Glomerular visceral epithelial cell (primary cell): ENCODE results near the gene SUPT20H.

Source experiments
- DNase-seq: peaks from one replicate; pipeline ENCODE4 v3.0.0-alpha.2; 2016; ENCODE audit errors: extremely low spot score

The SUPT20H gene

DNA sequence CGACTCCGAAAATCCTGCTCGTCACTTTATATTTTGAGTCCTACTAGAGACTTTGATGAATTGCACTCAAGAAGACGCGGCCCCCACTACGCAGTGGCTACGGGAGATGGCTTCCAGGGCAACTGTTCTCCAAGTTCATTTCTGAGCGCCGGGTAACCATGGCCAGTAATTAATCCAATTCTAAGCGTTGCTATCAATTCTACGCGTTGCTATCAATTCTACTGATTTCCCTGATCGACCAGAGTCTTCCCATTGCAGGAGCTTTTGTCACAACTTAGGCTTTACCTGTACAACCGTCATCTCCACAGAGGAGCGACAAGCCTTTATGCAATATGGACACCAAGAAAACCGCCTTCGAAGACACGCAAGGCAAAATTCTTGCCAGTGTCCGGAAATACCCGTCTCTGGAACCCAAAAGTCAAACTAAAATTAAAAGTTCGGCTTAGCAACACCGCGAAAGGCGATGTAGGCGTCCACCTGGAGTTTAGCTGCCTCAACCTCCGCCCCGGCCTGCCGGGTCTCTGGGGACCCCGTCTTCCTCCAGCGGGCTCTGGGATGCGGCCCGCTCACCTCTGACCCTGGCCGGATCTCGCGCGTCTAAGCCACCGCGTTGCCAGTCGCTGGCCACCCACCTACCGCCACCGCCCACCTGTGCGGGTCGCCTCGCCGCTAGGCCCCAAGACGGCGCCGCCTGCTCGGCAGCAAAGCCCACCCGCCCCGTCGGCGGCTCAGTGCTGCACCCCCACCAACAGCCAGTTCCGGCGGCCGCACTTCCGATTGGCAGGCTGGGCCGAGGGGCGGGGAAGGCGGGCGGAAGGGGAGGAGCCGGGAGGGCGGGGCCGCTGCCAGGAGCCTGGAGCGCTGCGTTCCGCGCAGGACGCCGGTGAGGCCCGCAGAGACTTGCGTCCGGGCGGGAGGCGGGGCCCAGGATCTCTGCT lies at the start of gene SUPT20H:
TSS of gene SUPT20H (minus strand) at position 779 of the 938 bp plus-strand sequence. CDS start 8,198 bp downstream, outside the sequence.
- peak; percentile 93 for DNase-seq

DNA sequence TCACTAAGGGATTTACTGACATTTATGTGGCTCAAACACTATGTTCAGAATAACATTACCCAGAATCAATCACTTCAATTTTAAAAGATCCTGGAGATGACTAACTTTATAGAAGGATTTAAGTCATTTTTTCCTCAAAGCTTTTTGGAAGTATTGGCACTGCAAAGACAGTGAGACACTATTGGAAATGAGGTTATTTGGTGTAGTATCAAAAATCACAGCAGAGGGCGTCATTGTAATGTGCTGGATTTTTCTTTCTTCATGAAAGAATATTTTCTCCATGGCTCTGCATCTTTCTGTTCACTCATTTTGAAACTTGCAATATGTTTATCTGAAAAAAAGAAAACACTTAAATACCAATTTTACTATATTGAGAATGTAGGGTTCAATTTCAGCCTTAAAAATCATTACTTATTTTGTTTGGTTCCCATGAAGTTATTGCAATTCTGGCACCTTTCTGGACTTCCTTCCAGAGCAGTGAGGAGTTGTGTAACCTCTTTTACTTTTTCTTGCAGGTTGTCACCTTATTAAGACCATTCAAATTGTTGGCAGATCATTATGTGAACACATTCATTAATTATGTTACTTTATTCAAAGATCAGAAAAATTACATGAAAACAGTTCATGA lies 49.7 kb upstream of the SUPT20H start:
- peak; percentile 47 for DNase-seq

DNA sequence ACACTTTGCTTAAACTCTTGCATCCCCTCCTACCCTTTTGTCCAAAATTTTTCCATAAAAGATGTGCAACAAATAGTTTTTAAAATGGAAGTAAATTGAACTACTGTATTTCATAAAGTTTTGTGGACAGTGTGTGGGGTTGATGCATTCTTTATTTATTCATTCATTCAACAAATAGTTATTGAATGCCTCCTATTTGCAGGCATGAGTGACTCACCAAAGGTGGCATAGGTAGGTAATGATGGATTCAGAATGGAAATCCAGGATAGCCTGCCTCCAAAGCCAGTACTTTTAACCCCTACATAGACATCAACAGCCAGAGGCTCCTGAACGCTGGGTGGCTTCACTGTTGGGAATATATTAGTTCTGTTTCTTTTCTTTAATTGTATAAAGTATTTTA lies 48.4 kb upstream of the SUPT20H start:
- DNase-seq: no peak

DNA sequence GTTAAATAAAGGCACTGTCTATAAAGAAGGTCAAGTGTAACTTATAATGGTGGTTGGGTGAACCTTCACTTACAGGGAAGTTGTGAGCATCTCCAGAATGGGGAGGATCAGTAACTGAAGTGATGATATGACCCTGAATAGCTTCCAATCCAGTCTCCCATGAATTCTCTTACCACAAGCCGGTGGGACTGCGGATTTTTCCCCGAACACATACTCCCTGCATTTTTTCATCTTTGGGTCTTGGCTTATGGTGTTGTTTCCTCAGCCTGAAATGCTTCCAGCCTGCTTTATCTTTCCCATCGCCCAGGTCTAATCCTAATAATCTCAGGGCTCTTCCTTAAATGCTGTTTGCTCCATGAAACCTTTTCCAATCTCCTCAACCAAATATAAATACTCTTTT lies 48.0 kb upstream of the SUPT20H start:
- DNase-seq: no peak

DNA sequence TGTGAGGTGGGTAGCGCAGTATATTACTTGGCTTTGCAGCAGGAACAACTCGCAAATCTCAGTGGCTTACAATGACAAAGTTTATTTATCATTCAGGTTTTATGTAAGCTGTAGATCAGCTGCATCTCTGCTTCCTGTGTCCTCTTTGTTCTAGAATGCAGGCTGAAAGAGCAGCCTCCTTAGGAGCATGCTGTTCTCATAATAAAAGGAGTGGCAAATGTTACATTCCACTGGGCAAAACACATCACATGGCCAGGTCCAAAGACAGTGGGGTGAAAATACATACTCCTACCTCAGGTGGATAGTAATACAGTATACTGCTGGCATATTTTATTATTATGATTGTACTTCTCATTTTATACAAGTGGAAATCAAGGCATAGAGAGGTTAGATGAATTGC lies 47.2 kb upstream of the SUPT20H start:
- no peak for DNase-seq

DNA sequence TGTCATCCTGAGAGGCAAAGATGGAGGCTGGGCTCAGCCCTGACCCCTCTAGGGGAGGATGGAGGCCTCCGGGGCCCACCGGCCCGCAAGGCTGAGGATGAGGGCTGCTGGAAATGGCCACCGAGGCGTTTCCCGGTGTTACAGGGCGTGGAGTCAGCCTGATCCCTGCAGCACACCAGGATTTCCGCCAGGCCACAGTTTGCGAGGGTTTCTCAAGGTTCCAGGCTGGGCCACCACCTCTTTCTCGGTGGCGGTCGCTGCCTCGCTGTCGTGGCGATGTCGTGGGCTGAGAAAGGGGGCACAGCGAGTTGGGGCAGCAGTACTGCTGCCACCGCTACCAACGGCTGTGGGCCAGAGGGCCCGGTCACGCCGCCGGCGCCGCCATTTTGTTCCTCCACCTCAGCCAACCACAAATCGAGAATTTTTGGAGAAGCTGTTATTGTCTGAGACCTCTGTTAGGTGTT lies 45.8 kb upstream of the SUPT20H start, which contains the start of gene CSNK1A1L:
TSS of gene CSNK1A1L (minus strand) at position 414 of the 464 bp plus-strand sequence. CDS start at position 6, 408 bp downstream.
- no peak for DNase-seq

DNA sequence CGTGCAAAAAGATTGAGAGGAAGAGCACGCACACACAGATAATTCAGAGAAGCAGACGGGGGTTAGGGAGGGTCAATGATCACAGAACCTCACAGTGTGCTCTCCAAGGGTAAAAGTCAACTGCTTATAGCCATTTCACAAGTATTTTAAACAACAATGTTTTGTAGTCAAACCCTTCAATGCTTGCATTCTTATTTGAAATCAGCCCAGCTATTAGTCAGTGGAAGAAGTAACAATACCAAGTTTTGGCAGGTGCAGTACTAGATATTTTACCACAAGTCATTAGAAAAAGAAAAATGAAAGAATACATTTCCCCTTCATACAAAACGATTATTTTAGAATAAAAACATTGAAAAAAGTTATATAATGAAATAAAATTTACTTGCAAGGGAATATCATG lies 43.4 kb upstream of the SUPT20H start:
- DNase-seq: no peak

DNA sequence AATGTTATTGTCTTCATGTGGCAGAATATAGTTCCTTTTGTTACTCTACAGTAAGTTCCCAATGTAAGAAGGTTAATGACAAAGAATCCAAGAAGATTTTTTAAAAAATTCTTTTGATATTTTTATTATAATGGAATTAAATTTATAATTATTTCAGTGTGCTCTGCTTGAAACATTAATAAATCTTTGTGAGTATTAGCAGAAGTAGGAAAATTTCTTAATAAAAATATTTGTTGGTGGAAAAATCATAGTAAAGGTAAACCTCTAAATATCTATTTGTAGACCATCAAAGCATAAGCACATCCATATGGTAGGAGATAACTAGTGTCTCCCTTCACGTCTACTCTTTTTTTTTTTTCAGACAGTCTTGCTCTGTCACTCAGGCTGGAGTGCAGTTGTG lies 41.7 kb upstream of the SUPT20H start:
- no peak for DNase-seq

DNA sequence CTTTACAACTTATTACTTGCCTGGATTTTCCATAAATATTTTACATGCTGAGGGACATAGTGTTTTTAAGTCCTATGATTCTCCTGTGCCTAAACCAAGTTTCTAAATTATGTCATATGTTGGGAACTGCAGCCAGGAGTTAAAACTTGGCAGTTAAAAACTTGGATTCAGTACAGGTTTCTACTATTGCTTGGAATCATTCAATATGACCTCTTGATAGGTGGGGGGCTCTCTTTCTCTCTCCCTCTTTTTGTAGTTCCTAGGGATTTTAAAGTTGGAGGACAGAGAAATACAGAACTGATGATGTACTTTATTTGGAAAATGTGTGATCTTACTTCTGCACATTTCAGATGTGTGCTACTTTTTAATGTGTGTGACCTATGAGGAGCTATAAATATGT lies 41.2 kb upstream of the SUPT20H start:
- DNase-seq: no peak

DNA sequence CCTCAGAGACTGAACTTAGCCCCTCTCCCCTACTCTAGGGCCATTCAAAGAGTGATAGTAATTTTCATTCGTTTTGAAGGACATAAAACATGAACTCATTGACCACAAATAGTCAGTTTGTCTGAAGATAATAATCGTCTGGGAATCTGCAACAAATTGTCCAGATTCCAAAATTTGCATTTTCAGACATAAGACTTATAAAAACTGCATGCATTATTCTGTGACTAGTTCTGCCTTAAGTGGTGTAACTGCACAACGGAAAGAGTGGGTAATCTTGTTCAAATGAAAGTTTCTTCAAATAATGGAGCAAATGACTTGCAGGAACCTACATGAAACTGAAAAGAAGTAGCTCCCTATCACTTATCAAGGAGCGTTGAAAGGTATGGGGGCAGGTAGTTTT lies 37.6 kb upstream of the SUPT20H start:
- DNase-seq: no peak

DNA sequence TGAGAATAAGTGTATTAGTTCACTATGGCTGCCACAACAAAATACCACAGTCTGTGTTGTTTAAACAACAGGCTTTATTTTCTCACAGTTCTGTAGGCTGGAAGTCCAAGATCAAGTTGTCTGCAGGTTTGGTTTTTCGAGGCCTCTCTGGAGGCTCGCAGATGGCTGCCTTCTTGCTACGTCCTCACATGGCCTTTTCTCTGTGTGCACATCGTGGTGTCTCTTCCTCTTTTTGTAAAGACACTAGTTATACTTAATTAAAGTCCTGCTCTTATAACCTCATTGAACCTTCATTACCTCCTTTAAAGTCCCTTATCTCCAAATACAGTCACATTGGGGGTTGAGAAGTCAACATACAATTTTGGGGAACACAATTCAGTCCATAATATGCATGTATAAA lies 35.4 kb upstream of the SUPT20H start:
- DNase-seq: no peak

DNA sequence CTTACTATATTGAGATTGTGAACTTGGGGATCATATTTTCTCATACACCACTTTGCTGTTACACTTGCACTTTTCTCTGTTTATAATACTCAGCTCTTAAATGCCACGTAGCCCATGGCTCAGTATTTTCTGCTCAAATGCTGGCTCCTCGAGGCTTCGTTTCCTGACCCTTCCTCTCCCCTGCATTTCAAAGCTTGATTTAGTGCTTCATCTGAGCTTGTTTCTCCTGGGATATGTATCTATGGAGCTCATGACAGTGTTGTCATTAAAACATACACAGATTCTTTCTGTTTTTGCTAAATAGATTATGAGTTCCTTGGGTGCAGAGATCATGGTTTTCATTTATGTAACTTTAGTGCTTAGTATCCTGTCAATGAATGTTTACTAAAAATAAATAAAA lies 34.6 kb upstream of the SUPT20H start:
- no peak for DNase-seq

DNA sequence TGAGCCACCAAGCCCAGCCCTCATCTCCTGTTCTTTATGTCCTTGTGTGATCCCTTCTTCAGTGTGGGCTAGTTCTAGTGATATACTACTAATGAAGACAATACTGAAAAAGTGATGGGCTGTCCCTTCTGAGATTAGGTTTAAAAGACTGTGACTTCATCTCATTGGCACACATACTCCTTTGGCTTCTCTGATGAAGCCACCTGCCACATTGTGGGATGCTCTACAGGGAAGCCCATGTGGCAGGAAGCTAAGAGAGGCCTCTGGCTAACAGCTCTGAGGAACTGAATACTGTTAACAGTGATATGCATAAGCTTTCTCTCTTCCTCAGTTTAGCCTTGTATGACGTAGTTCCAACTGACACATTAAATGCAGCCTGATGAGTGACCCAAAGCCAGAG lies 32.3 kb upstream of the SUPT20H start:
- no peak for DNase-seq

DNA sequence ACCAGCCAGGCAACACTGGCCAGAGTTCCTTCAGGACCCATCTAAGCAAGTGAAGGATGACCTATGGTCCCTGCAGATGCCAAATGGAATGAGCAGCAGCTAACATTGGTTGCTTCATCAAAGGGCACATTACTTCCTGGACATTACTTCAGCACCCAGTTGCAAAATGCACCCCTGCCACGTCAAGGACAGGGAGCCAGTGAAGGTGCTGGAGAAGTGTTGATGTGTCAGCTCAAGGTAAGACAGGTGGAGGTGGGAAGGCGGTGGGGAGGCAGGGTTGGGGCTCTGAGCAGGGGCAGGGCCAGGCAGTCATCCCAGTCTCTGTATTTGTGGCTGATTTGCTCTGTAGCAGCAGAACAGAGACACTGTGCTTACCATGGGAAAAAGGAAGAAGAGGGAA lies 31.4 kb upstream of the SUPT20H start:
- DNase-seq: no peak

DNA sequence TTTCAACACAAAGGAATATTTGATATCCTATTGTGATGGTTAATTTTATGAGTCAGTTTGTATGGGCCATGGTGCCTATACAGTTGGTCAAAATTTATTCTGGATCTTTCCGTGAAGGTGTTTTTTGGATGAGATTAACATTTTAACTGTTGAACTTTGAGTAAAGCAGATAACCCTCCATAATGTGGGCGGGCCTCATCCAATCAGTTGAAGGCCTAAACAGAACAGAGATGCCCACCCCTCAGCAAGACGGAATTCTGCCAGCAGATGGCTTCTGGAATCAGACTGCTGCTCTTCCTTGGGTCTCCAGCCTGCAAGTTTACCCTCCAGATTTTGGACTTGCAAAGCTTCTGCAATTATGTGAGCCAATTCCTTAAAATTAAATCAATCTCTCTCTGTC lies 30.0 kb upstream of the SUPT20H start:
- no peak for DNase-seq

DNA sequence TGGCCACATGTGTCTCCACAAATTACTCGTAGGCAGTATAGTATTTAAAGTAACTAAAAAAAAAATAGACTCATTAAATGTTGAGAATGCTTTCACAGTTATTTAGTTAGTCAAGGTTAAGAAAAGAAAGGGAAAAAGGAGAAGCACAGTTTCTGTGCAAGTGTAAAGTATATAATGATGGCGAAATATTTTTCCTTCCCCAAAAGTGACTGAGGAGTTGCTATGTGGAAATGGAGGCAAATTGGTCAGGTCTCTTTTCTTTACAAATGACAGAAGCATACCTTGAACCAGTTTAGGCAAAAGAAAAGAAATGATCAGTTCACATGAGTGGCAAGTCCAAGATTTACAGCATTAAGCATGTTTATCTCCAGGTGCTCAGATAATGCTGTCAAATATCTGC lies 28.0 kb upstream of the SUPT20H start:
- no peak for DNase-seq

DNA sequence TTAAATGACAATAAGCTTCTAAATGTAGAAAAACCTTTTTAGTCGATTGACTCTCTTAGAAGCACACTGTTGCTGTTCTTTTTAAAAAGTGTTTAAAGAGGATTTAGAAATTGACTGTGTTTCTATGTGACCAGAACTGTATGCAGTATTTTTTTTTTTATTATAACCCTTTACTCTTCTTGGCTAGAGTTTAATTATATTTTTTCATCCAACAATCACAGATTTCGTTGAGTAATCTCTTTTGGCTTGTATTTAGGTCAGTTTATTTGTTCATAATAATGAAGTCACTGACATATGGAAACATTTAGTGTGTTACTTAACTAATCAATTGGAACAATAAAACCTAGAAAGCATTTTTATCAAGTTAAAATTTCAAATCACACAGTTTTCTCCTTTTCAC lies 26.1 kb upstream of the SUPT20H start:
- DNase-seq: no peak

DNA sequence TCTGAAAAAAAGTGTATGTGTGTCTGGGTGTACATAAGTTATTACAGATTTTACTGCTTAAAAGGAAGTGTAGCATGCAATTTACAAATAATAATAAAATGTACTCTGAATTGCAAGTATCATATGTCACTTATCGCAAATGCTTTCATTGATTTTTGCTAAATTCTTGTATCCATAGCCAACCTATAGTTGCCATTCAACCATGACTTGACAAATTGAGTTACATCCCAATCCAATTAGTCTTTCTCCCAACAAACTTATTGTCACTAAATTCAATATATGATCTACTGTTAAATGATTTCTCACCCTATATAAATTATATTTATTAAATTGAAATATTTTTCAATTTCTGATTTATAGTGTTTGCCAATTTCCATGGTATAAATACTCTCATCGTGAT lies 17.3 kb upstream of the SUPT20H start:
- DNase-seq: no peak

DNA sequence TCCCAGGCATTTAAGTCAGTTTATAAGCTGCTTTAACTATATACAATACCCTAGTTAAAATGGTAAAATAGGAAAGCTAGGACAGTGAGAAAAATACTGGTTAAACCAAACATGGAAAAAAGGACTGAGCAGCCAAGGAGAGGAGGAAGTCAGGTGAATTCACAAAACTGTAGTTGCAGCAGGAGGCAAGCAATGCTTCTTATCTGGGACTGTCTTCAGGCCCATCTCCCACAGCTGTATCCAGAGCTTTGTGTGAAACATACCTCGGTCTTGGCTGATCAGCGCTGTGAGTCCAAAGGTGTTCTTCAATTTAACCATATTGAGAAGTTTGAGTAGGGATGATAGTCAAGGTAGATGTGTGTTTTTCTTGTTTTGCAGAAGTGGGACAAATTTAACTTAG lies 15.7 kb upstream of the SUPT20H start:
- no peak for DNase-seq

DNA sequence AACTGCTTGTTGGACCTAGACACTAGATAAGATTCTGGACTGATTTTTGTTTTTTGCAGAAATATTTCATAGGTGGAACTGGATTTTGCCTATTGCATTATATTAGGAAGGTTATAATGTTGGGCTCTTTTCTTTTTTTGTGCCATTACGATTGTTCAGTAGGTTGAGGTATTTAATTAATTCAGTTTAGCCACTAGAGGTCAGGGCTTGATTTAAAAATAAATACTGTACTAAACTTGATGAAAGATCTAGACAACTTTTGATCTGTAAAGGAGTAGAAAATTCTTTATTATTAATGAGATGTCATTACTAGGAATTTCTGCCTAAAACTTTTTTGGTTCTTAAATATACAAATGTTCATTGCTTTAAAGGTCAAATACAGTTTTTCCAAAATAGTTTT lies 15.2 kb upstream of the SUPT20H start:
- DNase-seq: peak; percentile 30

DNA sequence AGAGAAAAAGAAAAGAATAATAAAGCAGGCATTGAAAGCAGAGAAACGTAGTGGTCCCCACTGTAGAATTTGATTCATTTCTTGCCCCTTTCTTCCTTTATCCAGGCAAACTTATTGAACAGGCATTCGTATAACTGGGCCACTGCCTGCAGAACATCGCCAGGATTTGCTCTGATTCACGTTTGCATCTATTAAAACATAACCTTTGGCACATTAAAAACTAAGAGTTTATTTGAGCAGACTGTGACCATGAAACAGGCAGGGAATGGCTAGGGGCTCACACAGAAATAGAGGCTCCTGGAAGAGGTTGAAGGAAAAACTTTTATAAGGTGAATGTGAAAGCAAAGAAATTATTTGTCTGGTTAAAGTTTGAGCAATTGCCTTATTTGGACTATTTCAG lies 12.5 kb upstream of the SUPT20H start:
- no peak for DNase-seq

DNA sequence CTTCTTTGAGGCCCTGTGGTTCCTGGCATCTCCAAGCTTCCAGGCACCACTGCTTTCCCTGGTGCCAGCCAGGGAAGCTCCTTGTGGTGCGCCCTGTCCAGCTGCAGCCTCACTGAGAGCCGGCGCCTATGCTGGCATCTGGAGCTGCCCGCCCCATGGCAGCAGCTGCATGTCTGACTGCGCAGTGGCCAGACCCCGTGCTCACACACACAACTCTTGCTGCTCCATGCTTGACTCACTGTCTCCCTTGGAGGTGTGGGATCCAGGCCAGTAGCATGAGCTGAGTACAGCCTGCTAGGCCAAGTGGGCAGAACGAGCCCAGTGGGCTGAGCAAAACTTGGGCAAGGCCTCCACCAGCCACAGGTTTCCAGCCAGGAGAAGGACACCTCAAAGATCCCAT lies 11.5 kb upstream of the SUPT20H start:
- DNase-seq: no peak

DNA sequence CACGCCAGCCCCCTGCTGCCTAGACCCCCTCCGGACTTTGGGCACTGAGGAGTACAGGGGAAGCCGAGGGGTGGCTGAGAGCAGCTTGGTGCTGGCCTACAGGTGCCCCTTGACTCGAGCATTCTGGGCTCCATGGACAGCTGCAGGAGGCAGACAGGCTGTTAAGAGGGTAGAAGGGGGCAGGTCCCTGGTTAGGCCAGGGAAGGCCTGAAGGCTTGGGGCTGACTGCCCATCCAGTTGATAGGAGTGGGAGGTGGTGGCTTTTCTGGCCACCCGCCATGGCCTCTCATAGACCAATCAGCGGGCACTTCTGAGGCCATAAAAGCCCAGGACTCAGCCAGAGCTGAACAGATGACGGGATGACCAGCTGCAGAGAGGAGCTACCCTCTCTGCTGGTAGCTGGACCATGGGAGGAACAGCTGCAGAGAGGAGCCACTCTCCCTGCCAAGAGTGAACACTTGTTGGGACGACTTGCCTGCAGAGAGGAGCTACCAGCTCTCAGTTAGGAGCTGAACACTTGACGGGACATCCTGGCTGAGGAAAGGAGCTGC lies 10.7 kb upstream of the SUPT20H start:
- no peak for DNase-seq
